Gastrocnemius medialis (tissue), 4 donors: Measurements from ENCODE around the gene PHRF1. TPM values are rescaled to one million over a fixed set of nuclear protein-coding genes. Genes with fewer than 3 reads are reported as not detected.
"Not testable (repeated sequence)": the region's sequence is repeated elsewhere in the genome, so short reads cannot be mapped to it uniquely, and the experiment has no call there.

Source experiments
- ATAC-seq, 2 donors: fragments of 150-250 bp; one replicate each; pipeline ENCODE4 v1.9.1; 2016
- DNase-seq, 2 donors: peaks; one replicate each; pipeline ENCODE4 v3.0.0-alpha.2; 2019
- H3K27ac ChIP-seq, 4 donors: fragments of 200-600 bp; sonication (generic); 1 replicate in 1 of 4; 2 replicates in 3 of 4; pipeline ENCODE4 v1.5.1; 2016 to 2018; ENCODE audit warnings: mild to moderate bottlenecking in 2 of 4, moderate library complexity in 1 of 4
- H3K27me3 ChIP-seq, 3 donors: fragments of 200-600 bp; sonication (generic) in 2 of 3; 1 replicate in 1 of 3; 2 replicates in 2 of 3; pipeline versions ENCODE4 v1.5.1 to v1.6.0; 2016 to 2019; ENCODE audit warnings: mild to moderate bottlenecking in 1 of 3, moderate library complexity in 1 of 3
- H3K36me3 ChIP-seq, 2 donors: fragments of 200-600 bp; sonication (generic) in 1 of 2; one replicate each; pipeline ENCODE4 v1.5.1; 2017 to 2018
- H3K4me1 ChIP-seq, 2 donors: fragments of 200-600 bp; sonication (generic) in 1 of 2; one replicate each; pipeline ENCODE4 v1.5.1; 2016 to 2017; ENCODE audit warnings: mild to moderate bottlenecking in 2 of 2
- H3K4me3 ChIP-seq, 4 donors: fragments of 200-600 bp; sonication (generic) in 3 of 4; 1 replicate in 1 of 4; 2 replicates in 3 of 4; pipeline ENCODE4 v1.5.1; 2016 to 2019; ENCODE audit warnings: mild to moderate bottlenecking in 2 of 4
- H3K9me3 ChIP-seq, 3 donors: fragments of 200-600 bp; sonication (generic) in 2 of 3; 1 replicate in 1 of 3; 2 replicates in 2 of 3; pipeline ENCODE4 v1.5.1; 2016 to 2019
- POLR2A ChIP-seq, 2 donors: fragments of 450-650 bp; IDR thresholded peaks; one replicate each; pipeline ENCODE4 v1.6.1; 2017; ENCODE audit warnings: antibody characterized with exemption in 2 of 2, mild to moderate bottlenecking in 2 of 2, moderate library complexity in 2 of 2
- in situ Hi-C, 4 donors: fragments of 200-750 bp; cut with MboI; loops; one replicate each; pipeline versions ENCODE4 v1.15.0 to v1.8.0; 2017; ENCODE audit warnings: low sequenced_read_pairs in 4 of 4
- intact Hi-C: fragments of 100-400 bp; cut with DNase I; formaldehyde crosslinking; loops from one replicate; pipeline ENCODE4 v1.15.1; 2023; ENCODE audit warnings: low total_unique reads
- total RNA-seq, 4 donors: library from RNA; depleted of rRNA; stranded (reverse); fragments of >200 nt; gene quantifications; one replicate each; pipeline versions ENCODE4 v1.1.0 to v1.2.3, GENCODE V29; 2016
- TF ChIP-seq, protein P1 (sequence below), 5 experiments: fragments of 450-650 bp in 3 of 5; fragments of 200-600 bp in 2 of 5; sonication (generic) in 2 of 5; IDR thresholded peaks in 4 of 5; conservative IDR thresholded peaks in 1 of 5; 1 replicate in 4 of 5; 2 replicates in 1 of 5; pipeline ENCODE4 v1.5.1; 2016 to 2019; ENCODE audit warnings: antibody characterized with exemption in 5 of 5, mild to moderate bottlenecking in 3 of 5, moderate library complexity in 3 of 5

The PHRF1 gene
- total RNA-seq, 4 donors from 2014 or later: 9.2 to 22.6 (median 20.8) TPM

DNA sequence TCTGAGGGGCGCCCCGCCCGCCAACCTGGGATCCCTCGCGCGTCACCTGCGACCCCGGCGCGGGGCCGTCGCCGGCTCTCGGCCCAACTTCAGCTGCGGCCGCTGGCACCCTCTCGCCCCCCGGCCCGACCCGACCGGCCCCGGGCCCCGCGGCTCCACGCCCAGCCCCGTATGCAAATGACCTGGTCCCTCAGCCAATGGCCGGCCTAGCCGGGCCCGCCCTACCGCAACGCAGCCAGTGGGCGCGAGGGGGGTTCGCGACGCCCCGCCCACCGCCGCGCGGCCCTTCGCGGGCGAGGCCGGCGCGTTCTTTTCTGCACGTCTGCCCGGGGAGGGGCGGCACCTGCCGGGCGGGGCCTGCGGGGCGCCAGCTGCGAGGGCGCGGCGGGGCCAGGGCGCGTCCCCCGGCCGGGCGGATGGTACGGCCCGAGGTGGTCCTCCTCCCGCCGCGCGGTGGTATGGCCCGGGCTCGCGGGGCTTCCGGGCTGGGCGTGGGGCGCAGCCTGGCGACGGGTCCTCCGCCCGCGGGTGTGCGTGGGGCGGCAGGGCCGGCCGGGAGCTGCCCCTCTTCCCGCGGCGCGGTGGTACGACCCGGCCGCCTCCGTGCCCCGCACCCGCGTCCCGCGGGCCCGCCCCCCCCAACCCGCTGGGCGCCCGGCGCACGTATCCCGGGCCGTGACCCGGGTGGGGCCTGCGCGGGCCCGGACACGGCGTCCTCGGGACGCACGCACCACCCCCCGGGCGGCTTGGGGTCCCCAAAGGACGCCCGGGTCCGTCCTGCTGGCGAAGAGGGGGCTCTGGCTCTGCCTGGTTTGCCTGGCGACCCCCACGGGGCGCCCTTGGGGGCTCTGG lies 7.7 kb upstream of the PHRF1 start:
- Histone ChIP-seq H3K36me3 (no peaks in the 10 kb centered on the region), H3K9me3 (no peaks in the 10 kb centered on the region), H3K4me1 (peaks cover 8 to 24% of the 10 kb centered on the region in 2 donors), H3K27ac (peak overlapping the region; percentile 85 to 97 (median 91)), H3K4me3 (peak overlapping the region; percentile 62 to 83 (median 74)), H3K27me3 (no peaks in the 10 kb centered on the region)
- intact Hi-C loops: loop anchor here (1.0 to 5.0 kb wide), 7 partner anchors 8 to 239 kb away; partner anchors contain the start of genes DEAF1, HRAS, IRF7 and LMNTD2
- DNase-seq (peak; percentile 84 to 95), ATAC-seq (peak; percentile 84 to 89)
- in situ Hi-C loops: loop anchor here (25.0 kb wide), 2 partner anchors 144 to 169 kb away; partner anchors contain the start of genes EPS8L2 (in 3 of the 4) and TALDO1 (in 1 of the 4)
- TF ChIP-seq, protein P1, sequence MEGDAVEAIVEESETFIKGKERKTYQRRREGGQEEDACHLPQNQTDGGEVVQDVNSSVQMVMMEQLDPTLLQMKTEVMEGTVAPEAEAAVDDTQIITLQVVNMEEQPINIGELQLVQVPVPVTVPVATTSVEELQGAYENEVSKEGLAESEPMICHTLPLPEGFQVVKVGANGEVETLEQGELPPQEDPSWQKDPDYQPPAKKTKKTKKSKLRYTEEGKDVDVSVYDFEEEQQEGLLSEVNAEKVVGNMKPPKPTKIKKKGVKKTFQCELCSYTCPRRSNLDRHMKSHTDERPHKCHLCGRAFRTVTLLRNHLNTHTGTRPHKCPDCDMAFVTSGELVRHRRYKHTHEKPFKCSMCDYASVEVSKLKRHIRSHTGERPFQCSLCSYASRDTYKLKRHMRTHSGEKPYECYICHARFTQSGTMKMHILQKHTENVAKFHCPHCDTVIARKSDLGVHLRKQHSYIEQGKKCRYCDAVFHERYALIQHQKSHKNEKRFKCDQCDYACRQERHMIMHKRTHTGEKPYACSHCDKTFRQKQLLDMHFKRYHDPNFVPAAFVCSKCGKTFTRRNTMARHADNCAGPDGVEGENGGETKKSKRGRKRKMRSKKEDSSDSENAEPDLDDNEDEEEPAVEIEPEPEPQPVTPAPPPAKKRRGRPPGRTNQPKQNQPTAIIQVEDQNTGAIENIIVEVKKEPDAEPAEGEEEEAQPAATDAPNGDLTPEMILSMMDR (IDR thresholded peaks at IDR 0.05 in 4 of 5, conservative IDR thresholded peaks at IDR 0.05 in 1 of 5): peak in 1 of 5 experiments; percentile 24
- peak; percentile 79 to 83 for TF ChIP-seq POLR2A (IDR thresholded peaks at IDR 0.05)

DNA sequence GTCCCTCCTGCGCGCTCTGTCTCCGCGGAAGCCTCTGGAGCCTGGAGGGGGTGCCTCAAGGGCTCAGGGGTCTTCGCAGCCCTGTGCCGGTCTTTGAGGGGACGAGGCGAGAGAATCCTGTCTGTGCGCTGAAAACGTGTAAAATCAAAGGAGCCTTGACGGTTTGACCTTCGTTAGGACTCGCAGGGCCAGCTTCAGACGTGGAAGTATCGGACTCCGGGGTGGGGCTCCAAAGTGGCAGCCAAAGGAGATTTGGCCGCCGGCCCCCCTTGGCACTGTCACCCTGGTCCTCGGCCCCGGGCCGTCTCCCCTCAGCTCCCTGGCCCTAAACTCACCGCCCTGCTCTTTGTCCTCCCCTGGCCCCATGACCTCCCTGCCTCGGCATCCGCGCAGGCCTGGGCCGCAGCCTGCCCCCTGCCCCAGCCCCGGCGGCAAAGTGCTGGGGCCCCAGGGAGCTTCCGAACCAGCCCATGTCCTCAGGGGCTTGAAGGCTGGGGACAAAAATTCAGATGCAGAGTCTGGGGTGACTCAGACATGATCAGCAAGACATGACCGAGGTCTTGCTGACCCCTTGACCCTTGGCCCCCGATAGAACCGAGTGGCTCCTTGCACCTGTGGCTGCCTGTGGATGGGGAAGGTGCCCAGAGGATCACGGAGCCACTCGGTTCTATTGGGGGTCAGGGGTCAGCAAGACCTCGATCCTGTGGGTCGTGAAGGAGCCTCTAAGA lies 6.9 kb upstream of the PHRF1 start:
- intact Hi-C loops: loop anchor here (2.0 to 5.0 kb wide), 6 partner anchors 35 to 238 kb away; partner anchors contain the start of genes DEAF1, HRAS, IRF7 and PIDD1
- Histone ChIP-seq H3K9me3 (no peaks in the 10 kb centered on the region), H3K27me3 (no peaks in the 10 kb centered on the region), H3K36me3 (no peaks in the 10 kb centered on the region), H3K4me3 (peak overlapping the region; percentile 62 to 83 (median 74)), H3K4me1 (peaks cover 8 to 25% of the 10 kb centered on the region in 2 donors), H3K27ac (peak overlapping the region; percentile 85 to 96 (median 91))
- DNase-seq (peak in 1 of 2 donors; percentile 51), ATAC-seq (peak; percentile 2 to 35)
- TF ChIP-seq POLR2A (IDR thresholded peaks at IDR 0.05): no peak
- TF ChIP-seq, protein P1 (IDR thresholded peaks at IDR 0.05 in 4 of 5, conservative IDR thresholded peaks at IDR 0.05 in 1 of 5): no peak
- in situ Hi-C loops: loop anchor here (25.0 kb wide), 2 partner anchors 143 to 168 kb away; partner anchors contain the start of genes EPS8L2 (in 3 of the 4) and TALDO1 (in 1 of the 4)

DNA sequence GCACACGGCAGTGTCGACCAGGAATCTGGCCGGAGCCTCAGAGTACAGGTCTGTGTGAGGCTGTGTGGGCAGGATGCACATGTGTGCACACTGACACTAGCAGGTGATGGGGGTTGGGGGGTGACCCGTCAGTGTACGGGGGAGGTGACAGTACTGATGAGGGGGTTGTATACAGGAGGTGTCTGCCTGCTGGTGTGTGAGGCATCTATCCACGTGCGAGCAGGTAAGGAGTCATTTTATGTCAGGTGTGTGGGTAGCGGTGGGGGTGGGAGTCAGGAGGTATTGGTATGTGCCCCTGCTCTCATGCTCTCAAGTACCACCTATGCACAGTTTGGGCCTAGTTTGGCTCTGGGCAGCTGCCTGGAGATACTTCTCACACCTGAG lies 4.5 kb upstream of the PHRF1 start:
- Histone ChIP-seq H3K9me3 (no peaks in the 10 kb centered on the region), H3K4me3 (no peak overlapping the region), H3K27me3 (no peaks in the 10 kb centered on the region), H3K36me3 (no peaks in the 10 kb centered on the region), H3K27ac (no peak overlapping the region), H3K4me1 (peaks cover 14 to 35% of the 10 kb centered on the region in 2 donors)
- ATAC-seq (no peak), DNase-seq (no peak)
- in situ Hi-C loops (loop anchor here (25.0 kb wide), 2 partner anchors 141 to 166 kb away; partner anchors contain the start of genes EPS8L2 (in 3 of the 4) and TALDO1 (in 1 of the 4)), intact Hi-C loops (no loop called here)
- TF ChIP-seq POLR2A (IDR thresholded peaks at IDR 0.05): no peak
- TF ChIP-seq, protein P1 (IDR thresholded peaks at IDR 0.05 in 4 of 5, conservative IDR thresholded peaks at IDR 0.05 in 1 of 5): no peak

DNA sequence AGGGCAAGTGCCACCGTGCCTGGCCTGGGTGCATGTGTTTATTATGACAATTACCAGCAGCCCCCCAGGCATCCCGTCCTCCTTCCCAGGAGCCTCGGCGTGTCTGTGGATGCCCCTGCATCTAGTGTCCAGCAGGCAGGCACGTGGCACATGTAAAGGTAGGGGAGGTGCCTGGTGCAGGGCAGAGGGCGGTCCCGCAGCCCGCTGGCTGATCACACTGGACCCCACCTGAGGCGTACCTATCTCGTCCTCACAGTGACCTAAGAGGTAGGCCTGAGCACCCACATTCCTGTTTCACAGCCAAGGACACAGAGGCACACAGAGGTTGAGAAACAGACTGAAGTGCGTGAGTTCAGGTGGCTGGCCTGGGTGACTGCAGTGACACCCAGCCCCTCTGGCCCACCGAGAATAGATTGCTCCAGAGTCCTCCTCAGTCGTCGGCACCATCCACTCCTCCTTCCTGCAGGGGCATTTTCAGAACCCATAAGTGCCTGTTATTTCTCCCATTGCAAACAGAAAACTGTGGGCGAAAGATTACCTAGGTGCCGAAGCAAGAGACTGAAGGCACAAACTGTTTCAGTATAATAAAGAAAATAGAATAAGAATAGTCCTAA lies 3.0 kb upstream of the PHRF1 start:
- H3K4me3 ChIP-seq: no peak overlapping the region
- in situ Hi-C loops: loop anchor here (25.0 kb wide), 2 partner anchors 139 to 164 kb away; partner anchors contain the start of genes EPS8L2 (in 3 of the 4) and TALDO1 (in 1 of the 4)
- no peaks in the 10 kb centered on the region for H3K27me3 ChIP-seq
- peak overlapping the region in 3 of 4 donors; percentile 30 to 69 (median 54) for H3K27ac ChIP-seq
- no peak for DNase-seq
- ATAC-seq: no peak
- no peaks in the 10 kb centered on the region for H3K36me3 ChIP-seq
- H3K4me1 ChIP-seq: peaks cover 24 to 41% of the 10 kb centered on the region in 2 donors
- H3K9me3 ChIP-seq: no peaks in the 10 kb centered on the region
- TF ChIP-seq, protein P1 (IDR thresholded peaks at IDR 0.05 in 4 of 5, conservative IDR thresholded peaks at IDR 0.05 in 1 of 5): no peak
- TF ChIP-seq POLR2A (IDR thresholded peaks at IDR 0.05): no peak
- intact Hi-C loops: no loop called here

DNA sequence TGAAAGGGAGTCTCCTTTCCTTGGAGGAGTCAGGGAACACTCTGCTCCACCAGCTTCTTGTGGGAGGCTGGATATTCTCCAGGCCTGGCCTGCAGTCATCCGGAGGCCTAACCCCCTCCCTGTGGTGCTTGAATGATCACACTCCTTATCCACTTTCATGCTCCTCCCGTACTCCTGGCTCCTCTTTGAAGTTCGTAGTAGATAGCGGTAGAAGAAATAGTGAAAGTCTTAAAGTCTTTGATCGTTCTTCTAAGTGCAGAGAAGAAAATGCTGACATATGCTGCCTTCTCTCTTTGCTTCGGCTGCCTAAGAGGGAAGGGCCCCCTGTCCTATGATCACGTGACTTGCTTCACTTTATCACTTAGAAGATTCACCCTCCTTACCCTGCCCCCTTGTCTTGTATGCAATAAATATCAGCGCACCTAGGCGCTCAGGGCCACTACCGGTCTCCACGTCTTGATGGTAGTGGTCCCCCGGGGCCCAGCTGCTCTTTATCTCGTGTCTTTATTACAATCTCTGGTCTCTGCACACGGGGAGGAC lies 2.2 kb upstream of the PHRF1 start:
- peak overlapping the region in 2 of 4 donors; percentile 73 to 99 for H3K4me3 ChIP-seq
- in situ Hi-C loops: loop anchor here (25.0 kb wide), 2 partner anchors 138 to 163 kb away; partner anchors contain the start of genes EPS8L2 (in 3 of the 4) and TALDO1 (in 1 of the 4)
- H3K9me3 ChIP-seq, H3K36me3 ChIP-seq, H3K27me3 ChIP-seq, intact Hi-C loops, ATAC-seq, DNase-seq: not testable (repeated sequence)
- peaks cover 31 to 46% of the 10 kb centered on the region in 2 donors for H3K4me1 ChIP-seq
- H3K27ac ChIP-seq: peak overlapping the region; percentile 10 to 82 (median 34)
